ENCODE results near the gene IGFLR1. TPM values are rescaled to one million over a fixed set of nuclear protein-coding genes. Genes with fewer than 3 reads are reported as not detected.
A peak's percentile ranks its signal among the peaks of the same experiment; 100 is the strongest.

Gene IGFLR1
- total and polyA plus RNA-seq, 9 of the 15 experiments (the other 6 are each of a cell fraction or from before 2014, with no cell fraction given) = 1.0 to 14.3 (median 4.6) TPM

- TF ChIP-seq SREBF1 (IDR thresholded peaks at IDR 0.05; ENCODE audit: borderline replicate concordance, low read depth, low read length) (no peak), ZFP1 (CRISPR knock-in tag; IDR thresholded peaks at IDR 0.05) (no peak), YBX1 (IDR thresholded peaks at IDR 0.05) (no peak), MEF2A (IDR thresholded peaks at IDR 0.05; ENCODE audit: control insufficient read depth, low read depth, low read length) (no peak), GTF2A2 (tag; IDR thresholded peaks at IDR 0.05) (no peak), POU5F1 (IDR thresholded peaks at IDR 0.05; ENCODE audit: borderline replicate concordance, low read depth, low read length, partially characterized antibody) (no peak), OTX1 (CRISPR knock-in tag; IDR thresholded peaks at IDR 0.05) (0 out of 2 replicates have a peak, but pooled peaks have one; percentile 25), ZNF24 (IDR thresholded peaks at IDR 0.05) (no peak), ARID1B (IDR thresholded peaks at IDR 0.05) (no peak), SIRT6 (IDR thresholded peaks at IDR 0.05; ENCODE audit: low read depth, low read length) (no peak), SIN3B (IDR thresholded peaks at IDR 0.05; ENCODE audit: low read depth) (no peak), NCOA2 (IDR thresholded peaks at IDR 0.05; ENCODE audit: partially characterized antibody in 2 of 2) (no peak), HDAC2 (IDR thresholded peaks at IDR 0.05) (peak; percentile 16; the same call in 1 of the 2 replicates), CBFA2T3 (IDR thresholded peaks at IDR 0.05) (no peak), NKRF (IDR thresholded peaks at IDR 0.05; ENCODE audit: borderline replicate concordance) (peak; percentile 70; the same call in 1 of the 2 replicates), STAT5B (CRISPR knock-in tag; IDR thresholded peaks at IDR 0.05) (no peak), MAFG (tag; conservative IDR thresholded peaks at IDR 0.05) (no peak), NR3C1 (CRISPR knock-in tag; IDR thresholded peaks at IDR 0.05) (no peak), SRF (CRISPR knock-in tag; IDR thresholded peaks at IDR 0.05) (no peak), BHLHE40 (IDR thresholded peaks at IDR 0.05; ENCODE audit: low read length) (no peak), FOXA3 (CRISPR knock-in tag; conservative IDR thresholded peaks at IDR 0.05 in 1 of 2, IDR thresholded peaks at IDR 0.05 in 1 of 2) (no peak)
- TF ChIP-seq, protein P1, sequence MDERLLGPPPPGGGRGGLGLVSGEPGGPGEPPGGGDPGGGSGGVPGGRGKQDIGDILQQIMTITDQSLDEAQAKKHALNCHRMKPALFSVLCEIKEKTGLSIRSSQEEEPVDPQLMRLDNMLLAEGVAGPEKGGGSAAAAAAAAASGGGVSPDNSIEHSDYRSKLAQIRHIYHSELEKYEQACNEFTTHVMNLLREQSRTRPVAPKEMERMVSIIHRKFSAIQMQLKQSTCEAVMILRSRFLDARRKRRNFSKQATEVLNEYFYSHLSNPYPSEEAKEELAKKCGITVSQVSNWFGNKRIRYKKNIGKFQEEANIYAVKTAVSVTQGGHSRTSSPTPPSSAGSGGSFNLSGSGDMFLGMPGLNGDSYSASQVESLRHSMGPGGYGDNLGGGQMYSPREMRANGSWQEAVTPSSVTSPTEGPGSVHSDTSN (CRISPR knock-in tag; IDR thresholded peaks at IDR 0.05; ENCODE audit: low read depth) = no peak
- TF ChIP-seq, protein P1 (tag; conservative IDR thresholded peaks at IDR 0.05; ENCODE audit: low read depth) = peak; percentile 39; the same call in 1 of the 2 replicates
- TF ChIP-seq, protein P2, sequence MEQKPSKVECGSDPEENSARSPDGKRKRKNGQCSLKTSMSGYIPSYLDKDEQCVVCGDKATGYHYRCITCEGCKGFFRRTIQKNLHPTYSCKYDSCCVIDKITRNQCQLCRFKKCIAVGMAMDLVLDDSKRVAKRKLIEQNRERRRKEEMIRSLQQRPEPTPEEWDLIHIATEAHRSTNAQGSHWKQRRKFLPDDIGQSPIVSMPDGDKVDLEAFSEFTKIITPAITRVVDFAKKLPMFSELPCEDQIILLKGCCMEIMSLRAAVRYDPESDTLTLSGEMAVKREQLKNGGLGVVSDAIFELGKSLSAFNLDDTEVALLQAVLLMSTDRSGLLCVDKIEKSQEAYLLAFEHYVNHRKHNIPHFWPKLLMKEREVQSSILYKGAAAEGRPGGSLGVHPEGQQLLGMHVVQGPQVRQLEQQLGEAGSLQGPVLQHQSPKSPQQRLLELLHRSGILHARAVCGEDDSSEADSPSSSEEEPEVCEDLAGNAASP (IDR thresholded peaks at IDR 0.05) = no peak
- TF ChIP-seq, protein P3, sequence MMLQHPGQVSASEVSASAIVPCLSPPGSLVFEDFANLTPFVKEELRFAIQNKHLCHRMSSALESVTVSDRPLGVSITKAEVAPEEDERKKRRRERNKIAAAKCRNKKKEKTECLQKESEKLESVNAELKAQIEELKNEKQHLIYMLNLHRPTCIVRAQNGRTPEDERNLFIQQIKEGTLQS (IDR thresholded peaks at IDR 0.05) = no peak
- TF ChIP-seq, protein P3 (CRISPR knock-in tag; conservative IDR thresholded peaks at IDR 0.05) = no peak
These were observed 32.7 kb upstream of the IGFLR1 start (continued) for GRCh38 chr19:35775046-35775297.
